ENCODE measurements around the gene RRAGB.

DNA sequence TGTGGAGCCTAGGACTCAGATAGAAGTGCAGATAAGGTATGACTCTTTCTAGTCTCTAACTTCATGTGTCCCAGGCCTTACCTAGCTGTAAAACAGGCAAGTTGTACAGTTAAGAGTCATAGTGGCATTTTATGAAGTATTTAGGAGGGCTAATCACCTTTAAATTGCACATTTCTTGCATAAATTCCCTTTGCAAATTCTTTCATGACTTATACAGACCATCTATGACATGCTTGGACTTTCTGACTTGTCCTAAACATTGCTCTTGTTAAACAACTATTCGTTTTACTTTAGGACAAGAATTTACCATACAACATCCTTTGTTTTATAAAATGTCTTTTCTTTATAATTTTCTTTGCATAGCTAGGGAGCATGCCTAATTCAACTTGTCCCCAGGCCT is 7.8 kb upstream of the RRAGB start:
- TF ChIP-seq, protein P1, sequence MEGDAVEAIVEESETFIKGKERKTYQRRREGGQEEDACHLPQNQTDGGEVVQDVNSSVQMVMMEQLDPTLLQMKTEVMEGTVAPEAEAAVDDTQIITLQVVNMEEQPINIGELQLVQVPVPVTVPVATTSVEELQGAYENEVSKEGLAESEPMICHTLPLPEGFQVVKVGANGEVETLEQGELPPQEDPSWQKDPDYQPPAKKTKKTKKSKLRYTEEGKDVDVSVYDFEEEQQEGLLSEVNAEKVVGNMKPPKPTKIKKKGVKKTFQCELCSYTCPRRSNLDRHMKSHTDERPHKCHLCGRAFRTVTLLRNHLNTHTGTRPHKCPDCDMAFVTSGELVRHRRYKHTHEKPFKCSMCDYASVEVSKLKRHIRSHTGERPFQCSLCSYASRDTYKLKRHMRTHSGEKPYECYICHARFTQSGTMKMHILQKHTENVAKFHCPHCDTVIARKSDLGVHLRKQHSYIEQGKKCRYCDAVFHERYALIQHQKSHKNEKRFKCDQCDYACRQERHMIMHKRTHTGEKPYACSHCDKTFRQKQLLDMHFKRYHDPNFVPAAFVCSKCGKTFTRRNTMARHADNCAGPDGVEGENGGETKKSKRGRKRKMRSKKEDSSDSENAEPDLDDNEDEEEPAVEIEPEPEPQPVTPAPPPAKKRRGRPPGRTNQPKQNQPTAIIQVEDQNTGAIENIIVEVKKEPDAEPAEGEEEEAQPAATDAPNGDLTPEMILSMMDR (IDR thresholded peaks at IDR 0.05): no peak
- no peak for TF ChIP-seq POLR2A (IDR thresholded peaks at IDR 0.05)

All from lower leg skin (tissue), 3 donors.